Breast epithelium (tissue), 4 donors: Measurements from ENCODE around the gene MFSD6L. TPM values are rescaled to one million over a fixed set of nuclear protein-coding genes. Genes with fewer than 3 reads are reported as not detected.

Experiments used
- DNase-seq, 2 donors: peaks; one replicate each; pipeline ENCODE4 v3.0.0-alpha.2; 2019; ENCODE audit warnings: low spot score in 2 of 2
- H3K27ac ChIP-seq, 2 donors: fragments of 200-600 bp; sonication (generic) in 1 of 2; one replicate each; pipeline ENCODE4 v1.5.1; 2016 to 2019; ENCODE audit warnings: mild to moderate bottlenecking in 1 of 2
- H3K27me3 ChIP-seq, 2 donors: fragments of 200-600 bp; sonication (generic) in 1 of 2; one replicate each; pipeline versions ENCODE4 v1.5.1 to v1.6.0; 2017 to 2019; ENCODE audit warnings: control low read depth in 1 of 2, mild to moderate bottlenecking in 1 of 2
- H3K36me3 ChIP-seq: fragments of 200-600 bp; one replicate; pipeline ENCODE4 v1.5.1; 2019
- H3K4me1 ChIP-seq, 2 donors: fragments of 200-600 bp; sonication (generic); one replicate each; pipeline ENCODE4 v1.5.1; 2016 to 2019; ENCODE audit warnings: control low read depth in 1 of 2
- H3K4me3 ChIP-seq, 3 donors: fragments of 200-600 bp; sonication (generic); 1 replicate in 2 of 3; 2 replicates in 1 of 3; pipeline ENCODE4 v1.5.1; 2016 to 2019; ENCODE audit warnings: mild to moderate bottlenecking in 3 of 3, moderate library complexity in 2 of 3
- H3K9me3 ChIP-seq, 2 donors: fragments of 200-600 bp; sonication (generic) in 1 of 2; one replicate each; pipeline ENCODE4 v1.5.1; 2016 to 2019; ENCODE audit warnings: control low read depth in 1 of 2
- POLR2A ChIP-seq: fragments of 450-650 bp; IDR thresholded peaks from one replicate; pipeline ENCODE4 v1.6.1; 2016; ENCODE audit warnings: antibody characterized with exemption, mild to moderate bottlenecking, moderate library complexity
- POLR2AphosphoS5 ChIP-seq, 3 donors: sonication (generic); formaldehyde crosslinking; IDR thresholded peaks; one replicate each; pipeline ENCODE4 v1.6.1; 2017; ENCODE audit warnings: antibody characterized with exemption in 3 of 3
- intact Hi-C: fragments of 100-400 bp; cut with DNase I; formaldehyde crosslinking; loops from one replicate; pipeline ENCODE4 v1.15.1; 2023; ENCODE audit warnings: low total_unique reads
- total RNA-seq, 3 donors: library from RNA; depleted of rRNA; stranded (reverse); fragments of >200 nt; gene quantifications; one replicate each; pipeline ENCODE4 v1.1.0, GENCODE V29; 2016
- TF ChIP-seq, protein P1 (sequence below), 3 donors: fragments of 450-650 bp; IDR thresholded peaks; one replicate each; pipeline ENCODE4 v1.5.1; 2016 to 2017; ENCODE audit warnings: antibody characterized with exemption in 3 of 3, mild to moderate bottlenecking in 3 of 3, moderate library complexity in 3 of 3

Gene MFSD6L
- total RNA-seq, 3 donors from 2014 or later, result 0.48 to 0.98 (median 0.59) TPM

DNA sequence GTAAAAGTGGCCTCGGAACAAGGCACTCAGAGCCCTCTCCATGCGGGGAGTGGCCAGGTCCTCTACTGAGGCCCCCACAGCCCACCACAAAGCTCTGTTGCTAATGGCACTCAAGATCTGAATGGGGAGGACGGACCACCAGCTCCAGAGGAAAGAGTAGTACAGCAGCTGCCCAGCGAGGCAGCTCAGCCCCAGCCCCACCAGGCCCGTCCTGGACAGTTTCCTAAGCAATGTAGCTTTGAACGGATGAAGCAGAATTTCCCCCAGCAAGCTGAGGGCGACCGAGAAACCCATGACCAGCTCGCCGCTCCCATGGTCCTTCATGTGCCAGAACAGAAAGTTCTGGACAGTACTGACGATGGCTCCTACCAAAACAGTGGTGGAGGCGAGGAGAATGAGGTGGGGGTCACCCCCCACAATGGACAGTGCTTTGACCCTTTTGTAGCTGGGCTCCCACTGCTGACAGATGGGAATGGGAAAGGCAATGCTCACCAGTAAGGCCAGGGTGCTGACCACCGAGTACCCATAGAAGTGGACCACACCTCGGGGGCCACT, 1.5 kb downstream of the MFSD6L start:
- intact Hi-C loops, result no loop called here
- H3K36me3 ChIP-seq, result no peaks in the 10 kb centered on the region
- no peak for DNase-seq
- peaks cover 0 to 5% of the 10 kb centered on the region in 2 donors for H3K4me1 ChIP-seq
- no peak overlapping the region for H3K27ac ChIP-seq
- H3K9me3 ChIP-seq, result no peaks in the 10 kb centered on the region
- H3K4me3 ChIP-seq, result no peak overlapping the region
- H3K27me3 ChIP-seq, result no peaks in the 10 kb centered on the region
- TF ChIP-seq POLR2A (no peak), POLR2AphosphoS5 (IDR thresholded peaks at IDR 0.05) (no peak)
- TF ChIP-seq, protein P1, sequence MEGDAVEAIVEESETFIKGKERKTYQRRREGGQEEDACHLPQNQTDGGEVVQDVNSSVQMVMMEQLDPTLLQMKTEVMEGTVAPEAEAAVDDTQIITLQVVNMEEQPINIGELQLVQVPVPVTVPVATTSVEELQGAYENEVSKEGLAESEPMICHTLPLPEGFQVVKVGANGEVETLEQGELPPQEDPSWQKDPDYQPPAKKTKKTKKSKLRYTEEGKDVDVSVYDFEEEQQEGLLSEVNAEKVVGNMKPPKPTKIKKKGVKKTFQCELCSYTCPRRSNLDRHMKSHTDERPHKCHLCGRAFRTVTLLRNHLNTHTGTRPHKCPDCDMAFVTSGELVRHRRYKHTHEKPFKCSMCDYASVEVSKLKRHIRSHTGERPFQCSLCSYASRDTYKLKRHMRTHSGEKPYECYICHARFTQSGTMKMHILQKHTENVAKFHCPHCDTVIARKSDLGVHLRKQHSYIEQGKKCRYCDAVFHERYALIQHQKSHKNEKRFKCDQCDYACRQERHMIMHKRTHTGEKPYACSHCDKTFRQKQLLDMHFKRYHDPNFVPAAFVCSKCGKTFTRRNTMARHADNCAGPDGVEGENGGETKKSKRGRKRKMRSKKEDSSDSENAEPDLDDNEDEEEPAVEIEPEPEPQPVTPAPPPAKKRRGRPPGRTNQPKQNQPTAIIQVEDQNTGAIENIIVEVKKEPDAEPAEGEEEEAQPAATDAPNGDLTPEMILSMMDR (IDR thresholded peaks at IDR 0.05), result no peak

DNA sequence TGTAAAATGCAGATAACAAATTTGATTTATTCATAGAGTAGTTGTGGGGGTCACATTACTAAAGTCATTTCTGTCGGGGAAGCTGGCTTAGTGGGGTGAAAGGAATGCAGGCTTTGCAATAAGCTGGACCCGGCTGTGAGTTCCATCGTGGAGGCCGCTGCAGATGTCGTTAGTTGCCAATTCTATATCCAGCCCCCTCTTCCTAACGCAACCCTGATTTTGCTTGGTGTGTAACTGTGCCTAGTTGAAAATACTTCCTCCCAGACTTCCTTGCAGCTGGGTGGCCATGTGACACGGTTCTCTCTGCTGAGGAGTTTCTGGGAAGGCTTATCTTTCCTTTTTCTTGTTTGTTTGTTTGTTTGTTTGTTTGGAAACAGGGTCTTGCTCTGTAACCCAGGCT, 4.5 kb downstream of the MFSD6L start:
- H3K4me3 ChIP-seq, result no peak overlapping the region
- no peak for DNase-seq
- H3K27me3 ChIP-seq, result no peaks in the 10 kb centered on the region
- H3K27ac ChIP-seq, result no peak overlapping the region
- peaks cover 0 to 5% of the 10 kb centered on the region in 2 donors for H3K9me3 ChIP-seq
- TF ChIP-seq POLR2A, result no peak
- no peak for TF ChIP-seq POLR2AphosphoS5 (IDR thresholded peaks at IDR 0.05)
- TF ChIP-seq, protein P1 (IDR thresholded peaks at IDR 0.05), result no peak
- intact Hi-C loops, result no loop called here
- H3K36me3 ChIP-seq, result no peaks in the 10 kb centered on the region
- peaks cover 0 to 5% of the 10 kb centered on the region in 2 donors for H3K4me1 ChIP-seq

DNA sequence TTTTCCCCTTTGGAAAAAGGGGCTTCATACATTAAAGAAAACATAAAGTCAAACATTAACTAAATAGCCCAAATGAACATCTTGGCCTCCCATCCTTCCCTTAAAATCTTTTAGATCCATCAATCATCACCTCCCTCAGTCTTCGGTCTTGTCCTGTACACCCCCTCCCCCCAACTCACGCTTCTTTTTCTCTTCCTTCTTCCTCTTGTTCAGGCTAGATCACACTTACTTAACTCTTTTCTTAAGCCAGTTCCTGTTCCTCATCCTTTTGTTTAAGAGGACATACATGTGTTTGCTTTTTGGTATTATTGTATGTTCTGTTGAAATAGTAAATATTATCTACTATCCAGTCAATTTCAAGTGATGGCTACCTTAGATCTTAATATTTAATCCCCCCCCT, 5.5 kb downstream of the MFSD6L start:
- no peaks in the 10 kb centered on the region for H3K36me3 ChIP-seq
- no peaks in the 10 kb centered on the region for H3K4me1 ChIP-seq
- H3K9me3 ChIP-seq, result peaks cover 0 to 5% of the 10 kb centered on the region in 2 donors
- no peak overlapping the region for H3K27ac ChIP-seq
- no peak for DNase-seq
- H3K4me3 ChIP-seq, result no peak overlapping the region
- no peaks in the 10 kb centered on the region for H3K27me3 ChIP-seq
- TF ChIP-seq, protein P1 (IDR thresholded peaks at IDR 0.05), result no peak
- TF ChIP-seq POLR2A, result no peak
- no peak for TF ChIP-seq POLR2AphosphoS5 (IDR thresholded peaks at IDR 0.05)
- intact Hi-C loops, result no loop called here

DNA sequence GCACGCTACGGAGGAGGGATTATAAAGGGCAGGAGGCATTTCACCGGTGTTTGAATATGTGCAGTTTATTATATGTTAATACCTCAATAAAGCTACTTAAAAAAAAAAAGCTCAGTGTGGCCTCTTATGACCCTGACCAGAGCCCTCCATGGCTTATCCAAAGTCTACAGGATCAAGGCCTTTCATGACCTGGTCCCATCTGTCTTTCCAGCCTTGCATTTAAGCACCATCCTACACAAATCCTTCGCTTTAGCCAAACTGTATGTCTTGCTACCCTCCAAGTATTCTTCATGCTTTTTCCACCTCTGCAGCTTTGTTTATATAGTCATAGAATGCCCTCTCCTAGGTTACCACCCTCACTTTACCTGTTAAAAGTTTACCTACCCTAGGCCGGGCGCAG, 6.5 kb downstream of the MFSD6L start:
- no peak for DNase-seq
- H3K36me3 ChIP-seq, result no peaks in the 10 kb centered on the region
- H3K4me3 ChIP-seq, result no peak overlapping the region
- intact Hi-C loops, result no loop called here
- H3K27ac ChIP-seq, result no peak overlapping the region
- TF ChIP-seq POLR2A (no peak), POLR2AphosphoS5 (IDR thresholded peaks at IDR 0.05) (no peak)
- TF ChIP-seq, protein P1 (IDR thresholded peaks at IDR 0.05), result no peak
- no peaks in the 10 kb centered on the region for H3K4me1 ChIP-seq
- H3K27me3 ChIP-seq, result no peaks in the 10 kb centered on the region
- H3K9me3 ChIP-seq, result peaks cover 0 to 5% of the 10 kb centered on the region in 2 donors

DNA sequence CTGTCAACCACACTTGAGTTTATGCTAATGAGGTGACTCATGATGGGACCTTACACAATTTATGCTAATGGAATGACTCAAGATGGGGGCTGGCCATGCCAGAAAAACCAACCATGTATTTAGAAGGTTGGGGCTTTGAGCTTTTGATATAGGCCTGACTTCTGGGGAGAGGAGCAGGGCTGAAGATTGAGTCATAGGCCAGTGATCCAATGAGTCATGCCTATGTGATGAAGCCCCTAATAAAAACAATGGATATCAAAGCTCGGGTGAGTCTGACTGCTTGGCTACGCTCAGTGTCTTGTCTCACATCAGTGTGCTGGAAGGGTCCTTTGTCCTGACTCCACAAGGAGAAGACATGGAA, 7.3 kb downstream of the MFSD6L start:
- DNase-seq, result no peak
- no peak overlapping the region for H3K4me3 ChIP-seq
- no peaks in the 10 kb centered on the region for H3K36me3 ChIP-seq
- no peaks in the 10 kb centered on the region for H3K4me1 ChIP-seq
- no peak overlapping the region for H3K27ac ChIP-seq
- no peak for TF ChIP-seq POLR2AphosphoS5 (IDR thresholded peaks at IDR 0.05)
- intact Hi-C loops, result no loop called here
- H3K27me3 ChIP-seq, result no peaks in the 10 kb centered on the region
- peaks cover 0 to 5% of the 10 kb centered on the region in 2 donors for H3K9me3 ChIP-seq
